HEK293T (cell line): ENCODE data around the gene BMPER.

ENCODE experiments used
- ARNT ChIP-seq: fragments of 450-650 bp; IDR thresholded peaks from 2 replicates; pipeline ENCODE4 v1.6.1; 2017; ENCODE audit warnings: mild to moderate bottlenecking
- FOXA1 ChIP-seq: fragments of 450-650 bp; IDR thresholded peaks from 2 replicates; pipeline ENCODE4 v1.6.1; 2016; ENCODE audit warnings: mild to moderate bottlenecking
- FOXK2 ChIP-seq: fragments of 450-650 bp; IDR thresholded peaks from 2 replicates; pipeline ENCODE4 v1.6.1; 2016; ENCODE audit warnings: mild to moderate bottlenecking
- FOXM1 ChIP-seq: fragments of 450-650 bp; IDR thresholded peaks from 2 replicates; pipeline ENCODE4 v1.6.1; 2017; ENCODE audit warnings: mild to moderate bottlenecking, borderline replicate concordance
- HDGF ChIP-seq: fragments of 450-650 bp; IDR thresholded peaks from 2 replicates; pipeline ENCODE4 v1.6.1; 2017; ENCODE audit warnings: antibody characterized with exemption, borderline replicate concordance
- SP1 ChIP-seq: fragments of 450-650 bp; IDR thresholded peaks from 2 replicates; pipeline ENCODE4 v1.6.1; 2017
- TARDBP ChIP-seq: fragments of 450-650 bp; IDR thresholded peaks from 2 replicates; pipeline ENCODE4 v1.6.1; 2016

GRCh38 chr7:34153656-34154270 lies 248.4 kb downstream of the BMPER start:
- TF ChIP-seq TARDBP (no peak), FOXA1 (no peak), SP1 (no peak), FOXM1 (no peak), HDGF (no peak), ARNT (no peak), FOXK2 (no peak)
